CD4-positive, alpha-beta T cell treated with Interleukin-1 beta for 1 hour (primary cell): ENCODE data around the gene ZNF674.
"Not testable (repeated sequence)": the region's sequence is repeated elsewhere in the genome, so short reads cannot be mapped to it uniquely, and the experiment has no call there.

ENCODE experiments used
- DNase-seq, 2 donors: peaks; one replicate each; pipeline ENCODE4 v3.0.0-alpha.2; 2020 to 2022

Gene ZNF674

GRCh38 chrX:46461660-46462191 is 83.5 kb downstream of the ZNF674 start:
- DNase-seq = no peak

GRCh38 chrX:46460801-46461659 is 84.2 kb downstream of the ZNF674 start:
- DNase-seq = not testable (repeated sequence)

- no peak for DNase-seq
These were observed 85.6 kb downstream of the ZNF674 start for GRCh38 chrX:46459603-46460002.

GRCh38 chrX:46456125-46456922 is 88.9 kb downstream of the ZNF674 start:
- DNase-seq = no peak
